Measurements from ENCODE around the gene ROR2.

GRCh38 chr9:91775708-91776028 is 174.4 kb downstream of the ROR2 start:
- TF ChIP-seq TAF1 (IDR thresholded peaks at IDR 0.05; ENCODE audit: low read depth, low read length) (no peak), EZH2 (IDR thresholded peaks at IDR 0.05; ENCODE audit: low read depth, low read length, severe bottlenecking) (no peak), CTCF (IDR thresholded peaks at IDR 0.05; ENCODE audit: control extremely low read depth in 1 of 3, insufficient read depth in 1 of 3, low read depth in 1 of 3, low read length in 3 of 3) (no peak), HDAC2 (IDR thresholded peaks at IDR 0.05; ENCODE audit: borderline replicate concordance in 1 of 2, low read depth in 2 of 2, low read length in 2 of 2) (no peak), ZNF274 (IDR thresholded peaks at IDR 0.05; ENCODE audit: borderline replicate concordance, extremely low read depth, low read length) (no peak), RNF2 (IDR thresholded peaks at IDR 0.05; ENCODE audit: borderline replicate concordance, low read depth, low read length, missing control alignments, poor library complexity, severe bottlenecking) (no peak), TEAD4 (IDR thresholded peaks at IDR 0.05; ENCODE audit: low read depth, low read length) (no peak)

Data from H1 (cell line).